HL-60/S4 (cell line): ENCODE data around the gene CDC42.

ENCODE experiments used
- in situ Hi-C: fragments of 300-500 bp; cut with MboI; formaldehyde crosslinking; loops from 2 replicates; pipeline ENCODE4 v1.14.3; 2022; ENCODE audit warnings: low sequenced_read_pairs

CDC42 gene

GRCh38 chr1:22105611-22106207 is 53.2 kb downstream of the CDC42 start:
- in situ Hi-C loops: no loop called here

- in situ Hi-C loops: no loop called here
Observed at GRCh38 chr1:22107126-22107525, 54.6 kb downstream of the CDC42 start.

GRCh38 chr1:22108339-22109105 is 56.0 kb downstream of the CDC42 start:
- in situ Hi-C loops: no loop called here

- in situ Hi-C loops: no loop called here
Observed at GRCh38 chr1:22110016-22110415, 57.5 kb downstream of the CDC42 start.

GRCh38 chr1:22111115-22111514 is 58.6 kb downstream of the CDC42 start:
- in situ Hi-C loops: no loop called here

GRCh38 chr1:22111620-22112019 is 59.1 kb downstream of the CDC42 start:
- in situ Hi-C loops: no loop called here

GRCh38 chr1:22112554-22112953 is 60.0 kb downstream of the CDC42 start:
- in situ Hi-C loops: no loop called here

GRCh38 chr1:22114083-22115012 is 61.8 kb downstream of the CDC42 start:
- in situ Hi-C loops: no loop called here

GRCh38 chr1:22115286-22115685 is 62.8 kb downstream of the CDC42 start:
- in situ Hi-C loops: no loop called here

- in situ Hi-C loops: no loop called here
Observed at GRCh38 chr1:22117238-22117637, 64.7 kb downstream of the CDC42 start.

GRCh38 chr1:22117851-22118250 is 65.3 kb downstream of the CDC42 start:
- in situ Hi-C loops: no loop called here

GRCh38 chr1:22118291-22118992 is 65.9 kb downstream of the CDC42 start:
- in situ Hi-C loops: no loop called here

- in situ Hi-C loops: no loop called here
Observed at GRCh38 chr1:22119626-22120468, 67.3 kb downstream of the CDC42 start.

- in situ Hi-C loops: no loop called here
Observed at GRCh38 chr1:22120469-22120790, 67.9 kb downstream of the CDC42 start.

GRCh38 chr1:22121421-22121911 is 69.0 kb downstream of the CDC42 start:
- in situ Hi-C loops: no loop called here

GRCh38 chr1:22122273-22123070 is 70.0 kb downstream of the CDC42 start:
- in situ Hi-C loops: no loop called here

- in situ Hi-C loops: no loop called here
Observed at GRCh38 chr1:22123071-22123390, 70.5 kb downstream of the CDC42 start.

GRCh38 chr1:22123901-22124404 is 71.4 kb downstream of the CDC42 start:
- in situ Hi-C loops: no loop called here

GRCh38 chr1:22124592-22125229 is 72.2 kb downstream of the CDC42 start:
- in situ Hi-C loops: loop anchor here (25.0 kb wide), 1 partner anchor 288 kb away; no protein-coding TSS in a partner anchor
